Measurements from ENCODE around the gene MAPRE3.

The MAPRE3 gene

GRCh38 chr2:26941486-26941885 lies 29.0 kb upstream of the MAPRE3 start:
- TF ChIP-seq YY1 (IDR thresholded peaks at IDR 0.05; ENCODE audit: insufficient read depth, insufficient read length) (no peak), ZNF274 (IDR thresholded peaks at IDR 0.05; ENCODE audit: low read depth, low read length) (no peak), SUZ12 (IDR thresholded peaks at IDR 0.05; ENCODE audit: extremely low read depth, insufficient read depth, insufficient read length) (no peak)

GRCh38 chr2:26942543-26943295 lies 27.7 kb upstream of the MAPRE3 start:
- Histone ChIP-seq H3K9me3 (ENCODE audit: insufficient read depth, low read length) (no peaks in the 10 kb centered on the region), H3K36me3 (ENCODE audit: insufficient read depth, insufficient read length, low read length) (peaks cover 5% of the 10 kb centered on the region), H3K4me3 (ENCODE audit: insufficient read length, low read depth) (no peak overlapping the region), H3K27me3 (ENCODE audit: insufficient read depth, insufficient read length) (no peaks in the 10 kb centered on the region), H3K9ac (ENCODE audit: insufficient read length, low read depth) (no peak overlapping the region), H3K4me1 (ENCODE audit: insufficient read depth, insufficient read length) (peaks cover 6% of the 10 kb centered on the region)
- DNase-seq (ENCODE audit: low read depth, low spot score): peak; percentile 59
- TF ChIP-seq YY1 (IDR thresholded peaks at IDR 0.05; ENCODE audit: insufficient read depth, insufficient read length) (no peak), ZNF274 (IDR thresholded peaks at IDR 0.05; ENCODE audit: low read depth, low read length) (no peak), SUZ12 (IDR thresholded peaks at IDR 0.05; ENCODE audit: extremely low read depth, insufficient read depth, insufficient read length) (no peak)

More at GRCh38 chr2:26941486-26941885, 29.0 kb upstream of the MAPRE3 start:
- no peak for DNase-seq (ENCODE audit: low read depth, low spot score)
- no peak overlapping the region for H3K4me3 ChIP-seq (ENCODE audit: insufficient read length, low read depth)
- H3K4me1 ChIP-seq (ENCODE audit: insufficient read depth, insufficient read length): no peaks in the 10 kb centered on the region
- peaks cover 5% of the 10 kb centered on the region for H3K36me3 ChIP-seq (ENCODE audit: insufficient read depth, insufficient read length, low read length)
- no peaks in the 10 kb centered on the region for H3K27me3 ChIP-seq (ENCODE audit: insufficient read depth, insufficient read length)
- H3K9me3 ChIP-seq (ENCODE audit: insufficient read depth, low read length): no peaks in the 10 kb centered on the region
- H3K9ac ChIP-seq (ENCODE audit: insufficient read length, low read depth): no peak overlapping the region

GRCh38 chr2:26945991-26946750 lies 24.3 kb upstream of the MAPRE3 start:
- TF ChIP-seq ZNF274 (IDR thresholded peaks at IDR 0.05; ENCODE audit: low read depth, low read length) (no peak), SUZ12 (IDR thresholded peaks at IDR 0.05; ENCODE audit: extremely low read depth, insufficient read depth, insufficient read length) (no peak), YY1 (IDR thresholded peaks at IDR 0.05; ENCODE audit: insufficient read depth, insufficient read length) (no peak)
- Histone ChIP-seq H3K4me3 (ENCODE audit: insufficient read length, low read depth) (no peak overlapping the region), H3K36me3 (ENCODE audit: insufficient read depth, insufficient read length, low read length) (peaks cover 3% of the 10 kb centered on the region), H3K27me3 (ENCODE audit: insufficient read depth, insufficient read length) (no peaks in the 10 kb centered on the region), H3K4me1 (ENCODE audit: insufficient read depth, insufficient read length) (peaks cover 6% of the 10 kb centered on the region), H3K9me3 (ENCODE audit: insufficient read depth, low read length) (no peaks in the 10 kb centered on the region), H3K9ac (ENCODE audit: insufficient read length, low read depth) (no peak overlapping the region)
- no peak for DNase-seq (ENCODE audit: low read depth, low spot score)

- TF ChIP-seq ZNF274 (IDR thresholded peaks at IDR 0.05; ENCODE audit: low read depth, low read length): no peak
- TF ChIP-seq YY1 (IDR thresholded peaks at IDR 0.05; ENCODE audit: insufficient read depth, insufficient read length): no peak
- TF ChIP-seq SUZ12 (IDR thresholded peaks at IDR 0.05; ENCODE audit: extremely low read depth, insufficient read depth, insufficient read length): no peak
- Histone ChIP-seq H3K9me3 (ENCODE audit: insufficient read depth, low read length) (no peaks in the 10 kb centered on the region), H3K4me1 (ENCODE audit: insufficient read depth, insufficient read length) (peaks cover 6% of the 10 kb centered on the region), H3K27me3 (ENCODE audit: insufficient read depth, insufficient read length) (no peaks in the 10 kb centered on the region), H3K36me3 (ENCODE audit: insufficient read depth, insufficient read length, low read length) (peaks cover 3% of the 10 kb centered on the region), H3K4me3 (ENCODE audit: insufficient read length, low read depth) (no peak overlapping the region), H3K9ac (ENCODE audit: insufficient read length, low read depth) (no peak overlapping the region)
- no peak for DNase-seq (ENCODE audit: low read depth, low spot score)
Observed at GRCh38 chr2:26946841-26947784, 23.3 kb upstream of the MAPRE3 start.

GRCh38 chr2:26948800-26949199 lies 21.6 kb upstream of the MAPRE3 start:
- Histone ChIP-seq H3K4me1 (ENCODE audit: insufficient read depth, insufficient read length) (peaks cover 6% of the 10 kb centered on the region), H3K9me3 (ENCODE audit: insufficient read depth, low read length) (no peaks in the 10 kb centered on the region), H3K9ac (ENCODE audit: insufficient read length, low read depth) (no peak overlapping the region), H3K36me3 (ENCODE audit: insufficient read depth, insufficient read length, low read length) (no peaks in the 10 kb centered on the region), H3K4me3 (ENCODE audit: insufficient read length, low read depth) (no peak overlapping the region), H3K27me3 (ENCODE audit: insufficient read depth, insufficient read length) (no peaks in the 10 kb centered on the region)
- TF ChIP-seq ZNF274 (IDR thresholded peaks at IDR 0.05; ENCODE audit: low read depth, low read length) (no peak), SUZ12 (IDR thresholded peaks at IDR 0.05; ENCODE audit: extremely low read depth, insufficient read depth, insufficient read length) (no peak), YY1 (IDR thresholded peaks at IDR 0.05; ENCODE audit: insufficient read depth, insufficient read length) (no peak)
- no peak for DNase-seq (ENCODE audit: low read depth, low spot score)

GRCh38 chr2:26950246-26950645 lies 20.2 kb upstream of the MAPRE3 start:
- Histone ChIP-seq H3K9me3 (ENCODE audit: insufficient read depth, low read length) (no peaks in the 10 kb centered on the region), H3K4me3 (ENCODE audit: insufficient read length, low read depth) (no peak overlapping the region), H3K4me1 (ENCODE audit: insufficient read depth, insufficient read length) (peaks cover 6% of the 10 kb centered on the region), H3K27me3 (ENCODE audit: insufficient read depth, insufficient read length) (no peaks in the 10 kb centered on the region), H3K9ac (ENCODE audit: insufficient read length, low read depth) (no peak overlapping the region), H3K36me3 (ENCODE audit: insufficient read depth, insufficient read length, low read length) (no peaks in the 10 kb centered on the region)
- TF ChIP-seq SUZ12 (IDR thresholded peaks at IDR 0.05; ENCODE audit: extremely low read depth, insufficient read depth, insufficient read length): no peak
- no peak for TF ChIP-seq YY1 (IDR thresholded peaks at IDR 0.05; ENCODE audit: insufficient read depth, insufficient read length)
- no peak for TF ChIP-seq ZNF274 (IDR thresholded peaks at IDR 0.05; ENCODE audit: low read depth, low read length)
- no peak for DNase-seq (ENCODE audit: low read depth, low spot score)

All from NT2/D1 (cell line).